CD4-positive, CD25-positive, alpha-beta regulatory T cell (primary cell): ENCODE data around the gene PPM1J. TPM values are rescaled to one million over a fixed set of nuclear protein-coding genes. Genes with fewer than 3 reads are reported as not detected.

Experiments
- ATAC-seq, 2 donors: fragments of 150-1000 bp; cut with Tn5 transposase; one replicate each; pipeline ENCODE4 v1.10.0; 2021; ENCODE audit warnings: low read depth in 2 of 2, moderate number of reproducible peaks in 2 of 2, moderate library complexity in 1 of 2
- DNase-seq, 3 donors: peaks; one replicate each; pipeline versions ENCODE4 v3.0.0 to v3.0.0-alpha.2; 2012 to 2022; ENCODE audit warnings: mixed read lengths in 1 of 3
- H3K27ac ChIP-seq: one replicate; pipeline ENCODE4 v1.7.0; 2013; ENCODE audit warnings: mild to moderate bottlenecking, low read length; ENCODE audit not compliant: insufficient read depth, poor library complexity, severe bottlenecking
- H3K27me3 ChIP-seq: one replicate; pipeline ENCODE4 v1.7.0; 2013; ENCODE audit warnings: low read length; ENCODE audit not compliant: control insufficient read depth, insufficient read depth
- H3K36me3 ChIP-seq: one replicate; pipeline ENCODE4 v1.7.0; 2013; ENCODE audit warnings: mild to moderate bottlenecking, low read length, moderate library complexity; ENCODE audit not compliant: control insufficient read depth, insufficient read depth
- H3K4me1 ChIP-seq: 2 replicates; pipeline ENCODE4 v1.7.0; 2013; ENCODE audit warnings: mild to moderate bottlenecking, low read length; ENCODE audit not compliant: insufficient read depth, control insufficient read depth, poor library complexity, severe bottlenecking
- H3K4me3 ChIP-seq: one replicate; pipeline ENCODE4 v1.7.0; 2013; ENCODE audit warnings: low read depth, mild to moderate bottlenecking, low read length, moderate library complexity
- H3K9me3 ChIP-seq, 2 experiments: 1 replicate in 1 of 2; 2 replicates in 1 of 2; pipeline ENCODE4 v1.7.0; 2013; ENCODE audit warnings: low read length in 2 of 2, mild to moderate bottlenecking in 1 of 2, moderate library complexity in 1 of 2; ENCODE audit not compliant: control insufficient read depth in 2 of 2
- H3K27ac Mint-ChIP-seq, 3 donors: one replicate each; pipeline ENCODE4 v1.8.0; 2020 to 2022; ENCODE audit warnings: mild to moderate bottlenecking in 3 of 3, mixed read lengths in 3 of 3, moderate library complexity in 2 of 3
- H3K27me3 Mint-ChIP-seq: one replicate; pipeline ENCODE4 v1.8.0; 2022; ENCODE audit warnings: mild to moderate bottlenecking, mixed read lengths
- H3K36me3 Mint-ChIP-seq: one replicate; pipeline ENCODE4 v1.8.0; 2020; ENCODE audit warnings: mixed read lengths
- H3K4me1 Mint-ChIP-seq, 4 donors: one replicate each; pipeline ENCODE4 v1.8.0; 2020 to 2022; ENCODE audit warnings: mixed read lengths in 4 of 4, mild to moderate bottlenecking in 1 of 4
- H3K4me3 Mint-ChIP-seq, 4 donors: one replicate each; pipeline ENCODE4 v1.8.0; 2020 to 2022; ENCODE audit warnings: mild to moderate bottlenecking in 4 of 4, mixed read lengths in 4 of 4, moderate library complexity in 3 of 4
- H3K9me3 Mint-ChIP-seq, 7 donors: one replicate each; pipeline ENCODE4 v1.8.0; 2020 to 2022; ENCODE audit warnings: mixed read lengths in 7 of 7, mild to moderate bottlenecking in 3 of 7, moderate library complexity in 2 of 7
- polyA plus RNA-seq, 4 donors: library from polyadenylated mRNA; unstranded; fragments of 300-500 nt; fragmentation: Illumina TruSeq; gene quantifications; one replicate each; pipeline ENCODE4 v1.2.3, GENCODE V29; 2021
- total RNA-seq: library from RNA; stranded (reverse); gene quantifications from one replicate; pipeline ENCODE4 v1.2.3, GENCODE V29; 2022

PPM1J gene
- total and polyA plus RNA-seq, 5 donors from 2014 or later, result not detected

DNA sequence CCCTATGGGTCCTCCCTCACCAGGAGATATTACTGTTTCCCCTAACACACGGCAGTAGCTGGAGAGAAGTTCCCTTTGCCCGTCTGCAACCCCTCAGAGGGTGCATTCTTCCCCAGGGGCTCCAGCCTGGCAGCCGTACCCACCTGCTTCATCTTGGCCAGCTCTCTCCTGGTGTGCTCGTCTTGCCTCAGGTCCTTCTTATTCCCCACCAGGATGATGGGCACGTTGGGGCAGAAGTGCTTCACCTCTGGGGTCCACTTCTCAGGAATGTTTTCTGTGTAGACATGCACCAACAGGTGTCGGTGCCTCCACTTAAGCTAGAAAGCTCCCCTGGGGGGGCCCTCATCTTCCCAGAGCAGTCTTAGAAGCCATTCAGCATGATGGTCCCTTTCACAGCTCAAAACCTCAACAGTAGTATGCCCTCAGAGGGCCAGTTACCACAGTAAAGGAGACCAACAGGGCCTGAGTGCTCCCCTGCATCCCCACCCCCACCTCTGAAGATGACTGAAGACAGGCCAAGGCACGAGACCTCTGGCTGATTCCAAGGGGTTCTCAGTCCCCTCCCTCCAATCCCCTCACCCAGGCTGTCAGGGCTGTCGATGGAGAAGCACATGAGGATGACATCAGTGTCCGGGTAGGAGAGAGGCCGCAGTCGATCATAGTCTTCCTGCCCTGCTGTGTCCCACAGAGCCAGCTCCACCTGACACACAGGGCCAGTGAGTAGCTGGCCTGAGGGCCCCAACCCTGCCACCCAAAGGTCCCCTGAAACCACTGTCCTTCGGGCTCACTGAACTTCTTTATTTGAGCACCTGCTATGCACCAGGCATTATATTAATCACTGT, 12.5 kb downstream of the PPM1J start:
- Mint-ChIP-seq H3K27me3 (peaks cover under 1% of the 10 kb centered on the region), H3K36me3 (peaks cover 22% of the 10 kb centered on the region), H3K4me3 (peak overlapping the region in 3 of 4 donors; percentile 18 to 74 (median 21)), H3K27ac (peak overlapping the region; percentile 20 to 82 (median 53)), H3K9me3 (no peaks in the 10 kb centered on the region), H3K4me1 (peaks cover 12 to 58% (median 36%) of the 10 kb centered on the region in 4 donors)
- no peak for ATAC-seq
- no peaks in the 10 kb centered on the region for H3K9me3 ChIP-seq
- no peak overlapping the region for H3K4me3 ChIP-seq
- H3K27me3 ChIP-seq, result no peaks in the 10 kb centered on the region
- peaks cover 47% of the 10 kb centered on the region for H3K4me1 ChIP-seq
- no peak for DNase-seq
- H3K36me3 ChIP-seq, result peaks cover 24% of the 10 kb centered on the region
- H3K27ac ChIP-seq, result no peak overlapping the region

GRCh38 chr1:112702067-112702395, 13.1 kb downstream of the PPM1J start:
- H3K4me1 Mint-ChIP-seq, result peaks cover 12 to 56% (median 36%) of the 10 kb centered on the region in 4 donors
- H3K4me3 Mint-ChIP-seq, result no peak overlapping the region
- no peak overlapping the region for H3K27ac ChIP-seq
- no peaks in the 10 kb centered on the region for H3K9me3 ChIP-seq
- H3K9me3 Mint-ChIP-seq, result no peaks in the 10 kb centered on the region
- DNase-seq (no peak), ATAC-seq (no peak)
- peak overlapping the region; percentile 53 to 82 (median 67) for H3K27ac Mint-ChIP-seq
- no peaks in the 10 kb centered on the region for H3K27me3 ChIP-seq
- no peaks in the 10 kb centered on the region for H3K27me3 Mint-ChIP-seq
- peaks cover 42% of the 10 kb centered on the region for H3K4me1 ChIP-seq
- peaks cover 25% of the 10 kb centered on the region for H3K36me3 ChIP-seq
- peaks cover 24% of the 10 kb centered on the region for H3K36me3 Mint-ChIP-seq
- H3K4me3 ChIP-seq, result no peak overlapping the region

DNA sequence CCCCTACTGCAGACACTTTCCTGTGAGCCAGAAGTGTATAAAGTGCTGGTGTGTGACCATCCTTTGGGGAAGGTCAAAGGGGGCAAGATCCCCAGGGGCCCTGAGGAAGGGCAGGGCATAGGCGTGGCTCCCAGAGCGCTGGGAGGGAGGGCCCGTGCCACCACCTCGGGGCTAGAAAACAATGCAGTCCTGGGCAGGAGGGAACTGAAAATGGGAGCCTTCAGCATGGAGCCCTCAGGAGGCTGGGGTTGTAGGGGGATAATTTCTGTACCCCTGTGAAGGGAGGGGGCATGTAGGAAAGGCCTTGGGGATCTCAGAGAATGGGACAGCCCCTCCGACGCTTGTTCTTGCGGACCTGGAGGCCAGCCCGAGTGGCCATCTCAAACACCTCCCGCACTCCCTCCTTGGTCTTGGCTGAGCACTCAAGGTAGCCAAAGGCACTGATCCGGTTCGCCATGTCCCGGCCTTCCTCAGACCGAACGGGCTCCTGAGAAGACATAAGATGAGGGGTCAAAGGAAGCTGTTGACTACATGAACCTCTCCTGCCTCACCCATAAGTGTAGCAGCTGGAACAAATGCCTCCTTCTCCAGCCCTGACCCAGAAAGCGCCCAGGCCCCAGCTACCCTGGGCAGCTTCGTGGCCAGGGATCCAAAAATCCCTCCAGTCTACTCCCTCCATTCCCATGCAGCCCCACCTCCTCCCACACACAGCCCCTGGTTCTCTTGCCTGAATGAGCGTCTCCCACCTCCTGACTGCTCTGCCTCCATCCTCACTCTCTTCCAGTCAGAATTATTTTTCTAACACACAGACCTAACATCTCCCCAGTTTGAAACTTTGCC, 13.7 kb downstream of the PPM1J start:
- Histone ChIP-seq H3K4me3 (no peak overlapping the region), H3K27ac (peak overlapping the region; percentile 47), H3K27me3 (no peaks in the 10 kb centered on the region), H3K4me1 (peaks cover 38% of the 10 kb centered on the region), H3K36me3 (peaks cover 31% of the 10 kb centered on the region), H3K9me3 (no peaks in the 10 kb centered on the region)
- ATAC-seq (no peak), DNase-seq (no peak)
- Mint-ChIP-seq H3K9me3 (no peaks in the 10 kb centered on the region), H3K27me3 (no peaks in the 10 kb centered on the region), H3K36me3 (peaks cover 24% of the 10 kb centered on the region), H3K27ac (peak overlapping the region; percentile 67 to 93 (median 82)), H3K4me3 (peak overlapping the region in 1 of 4 donors; percentile 73), H3K4me1 (peaks cover 12 to 55% (median 36%) of the 10 kb centered on the region in 4 donors)

GRCh38 chr1:112700290-112701226, 14.6 kb downstream of the PPM1J start:
- ATAC-seq, result peak; percentile 28 to 33
- Histone ChIP-seq H3K27ac (peak overlapping the region; percentile 47), H3K36me3 (peaks cover 37% of the 10 kb centered on the region), H3K4me3 (no peak overlapping the region), H3K27me3 (no peaks in the 10 kb centered on the region), H3K4me1 (peaks cover 31% of the 10 kb centered on the region), H3K9me3 (no peaks in the 10 kb centered on the region)
- Mint-ChIP-seq H3K4me1 (peaks cover 11 to 46% (median 32%) of the 10 kb centered on the region in 4 donors), H3K27ac (peak overlapping the region; percentile 76 to 96 (median 93)), H3K4me3 (peak overlapping the region in 1 of 4 donors; percentile 73), H3K27me3 (no peaks in the 10 kb centered on the region), H3K36me3 (peaks cover 24% of the 10 kb centered on the region), H3K9me3 (no peaks in the 10 kb centered on the region)
- peak; percentile 47 to 59 (median 48) for DNase-seq

DNA sequence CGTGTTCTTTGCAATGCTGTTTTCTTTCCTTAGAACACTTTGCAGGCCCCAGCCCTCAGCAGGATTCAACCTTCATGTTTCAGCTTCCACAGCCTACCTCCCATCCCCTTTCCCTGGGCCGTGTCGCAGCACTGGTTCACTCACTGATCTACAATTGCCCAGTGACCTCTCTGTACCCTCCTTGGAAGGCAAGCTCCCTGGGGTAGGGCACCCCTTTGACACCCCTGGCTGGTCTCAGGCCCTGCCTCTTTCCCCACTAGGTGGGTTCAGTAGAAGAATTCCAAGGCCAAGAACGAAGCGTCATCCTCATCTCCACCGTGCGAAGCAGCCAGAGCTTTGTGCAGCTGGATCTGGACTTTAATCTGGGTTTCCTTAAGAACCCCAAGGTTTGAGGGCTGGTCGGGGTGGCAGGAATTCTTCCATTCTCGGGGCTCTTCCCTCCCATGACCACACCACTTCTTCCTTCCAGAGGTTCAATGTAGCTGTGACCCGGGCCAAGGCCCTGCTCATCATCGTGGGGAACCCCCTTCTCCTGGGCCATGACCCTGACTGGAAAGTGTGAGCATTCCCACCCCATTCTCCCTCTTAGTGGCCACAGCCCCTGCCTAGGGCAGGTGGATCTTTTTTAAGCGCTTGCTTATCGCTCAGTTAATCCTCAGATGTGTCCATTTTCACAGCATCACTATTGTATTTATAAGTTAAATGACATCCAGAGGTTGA, 15.5 kb downstream of the PPM1J start:
- no peak for ATAC-seq
- DNase-seq, result no peak
- H3K27ac ChIP-seq, result no peak overlapping the region
- Mint-ChIP-seq H3K4me3 (no peak overlapping the region), H3K9me3 (no peaks in the 10 kb centered on the region), H3K27me3 (no peaks in the 10 kb centered on the region), H3K36me3 (peaks cover 24% of the 10 kb centered on the region), H3K4me1 (peaks cover 7 to 36% (median 23%) of the 10 kb centered on the region in 4 donors), H3K27ac (peak overlapping the region; percentile 85 to 93 (median 87))
- peaks cover 22% of the 10 kb centered on the region for H3K4me1 ChIP-seq
- peaks cover 44% of the 10 kb centered on the region for H3K36me3 ChIP-seq
- no peak overlapping the region for H3K4me3 ChIP-seq
- H3K27me3 ChIP-seq, result no peaks in the 10 kb centered on the region
- no peaks in the 10 kb centered on the region for H3K9me3 ChIP-seq

DNA sequence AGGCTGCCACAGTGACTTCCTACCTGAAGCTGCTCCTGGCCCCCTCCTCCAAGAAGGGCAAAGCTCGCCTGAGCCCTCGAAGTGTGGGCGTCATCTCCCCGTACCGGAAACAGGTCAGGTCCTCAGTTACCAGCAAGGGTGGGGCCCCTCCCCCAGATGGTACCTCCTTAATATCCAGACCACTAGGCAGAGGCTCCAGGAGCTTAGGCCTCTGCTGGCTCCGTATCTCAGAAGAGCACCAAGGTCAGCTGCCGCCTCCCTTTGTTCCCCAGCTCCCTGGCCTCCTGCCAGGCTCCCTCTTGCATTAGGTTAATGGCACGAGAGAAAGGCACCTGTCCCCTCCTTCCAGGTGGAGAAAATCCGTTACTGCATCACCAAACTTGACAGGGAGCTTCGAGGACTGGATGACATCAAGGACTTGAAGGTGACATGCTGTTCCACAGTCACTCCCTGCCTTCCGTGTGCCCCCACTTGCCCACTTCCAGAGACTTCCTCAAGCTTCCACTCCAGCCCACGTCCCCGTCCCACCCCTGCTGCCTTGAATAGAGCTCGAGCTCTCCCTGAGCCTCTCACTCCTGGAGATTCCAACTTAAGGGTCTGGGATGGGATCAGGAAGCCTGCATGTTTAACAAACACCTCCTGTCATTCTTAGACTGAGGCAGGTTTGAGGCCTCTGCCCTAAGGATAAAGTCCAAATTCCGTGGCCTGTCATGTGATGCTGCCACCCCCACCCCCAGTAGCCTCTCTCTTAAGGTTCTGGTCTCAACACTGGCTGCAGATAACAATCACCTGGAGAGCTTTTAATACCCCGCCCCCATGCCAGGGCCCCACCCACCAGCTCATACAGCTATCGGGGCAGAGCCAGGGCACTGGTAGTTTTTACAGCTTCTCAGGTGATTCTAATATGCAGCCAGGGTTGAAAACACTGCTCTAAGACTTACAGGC, 16.5 kb downstream of the PPM1J start:
- peaks cover 7 to 32% (median 20%) of the 10 kb centered on the region in 4 donors for H3K4me1 Mint-ChIP-seq
- ATAC-seq (no peak), DNase-seq (no peak)
- H3K27me3 ChIP-seq, result no peaks in the 10 kb centered on the region
- no peaks in the 10 kb centered on the region for H3K9me3 ChIP-seq
- no peaks in the 10 kb centered on the region for H3K27me3 Mint-ChIP-seq
- H3K4me3 ChIP-seq, result no peak overlapping the region
- H3K9me3 Mint-ChIP-seq, result no peaks in the 10 kb centered on the region
- peaks cover 24% of the 10 kb centered on the region for H3K36me3 Mint-ChIP-seq
- peaks cover 18% of the 10 kb centered on the region for H3K4me1 ChIP-seq
- no peak overlapping the region for H3K4me3 Mint-ChIP-seq
- H3K27ac Mint-ChIP-seq, result peak overlapping the region; percentile 60 to 85 (median 65)
- H3K36me3 ChIP-seq, result peaks cover 54% of the 10 kb centered on the region
- H3K27ac ChIP-seq, result no peak overlapping the region
